Measurements from ENCODE around the gene TSPAN9. TPM values are rescaled to one million over a fixed set of nuclear protein-coding genes. Genes with fewer than 3 reads are reported as not detected.

TSPAN9 gene, protein sequence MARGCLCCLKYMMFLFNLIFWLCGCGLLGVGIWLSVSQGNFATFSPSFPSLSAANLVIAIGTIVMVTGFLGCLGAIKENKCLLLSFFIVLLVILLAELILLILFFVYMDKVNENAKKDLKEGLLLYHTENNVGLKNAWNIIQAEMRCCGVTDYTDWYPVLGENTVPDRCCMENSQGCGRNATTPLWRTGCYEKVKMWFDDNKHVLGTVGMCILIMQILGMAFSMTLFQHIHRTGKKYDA
- total RNA-seq (2021), result 8.9 and 9.6 TPM in 2 replicates
- percentile 40 among the genes with signal in this experiment for Bru-seq, nascent RNA
- percentile 42 among the genes with signal in this experiment for BruChase-seq, experiment 1, labeled RNA remaining after a 2-hour chase
- BruChase-seq, experiment 2, labeled RNA remaining after a 6-hour chase, result percentile 38 among the genes with signal in this experiment
- long read RNA-seq, full-length matches to known transcripts, result 2 of 4 reads
- long read RNA-seq, partial matches to known transcripts, result 0 of 4 reads
- long read RNA-seq, other reads (novel, unspliced or antisense), result 2 of 4 reads

DNA sequence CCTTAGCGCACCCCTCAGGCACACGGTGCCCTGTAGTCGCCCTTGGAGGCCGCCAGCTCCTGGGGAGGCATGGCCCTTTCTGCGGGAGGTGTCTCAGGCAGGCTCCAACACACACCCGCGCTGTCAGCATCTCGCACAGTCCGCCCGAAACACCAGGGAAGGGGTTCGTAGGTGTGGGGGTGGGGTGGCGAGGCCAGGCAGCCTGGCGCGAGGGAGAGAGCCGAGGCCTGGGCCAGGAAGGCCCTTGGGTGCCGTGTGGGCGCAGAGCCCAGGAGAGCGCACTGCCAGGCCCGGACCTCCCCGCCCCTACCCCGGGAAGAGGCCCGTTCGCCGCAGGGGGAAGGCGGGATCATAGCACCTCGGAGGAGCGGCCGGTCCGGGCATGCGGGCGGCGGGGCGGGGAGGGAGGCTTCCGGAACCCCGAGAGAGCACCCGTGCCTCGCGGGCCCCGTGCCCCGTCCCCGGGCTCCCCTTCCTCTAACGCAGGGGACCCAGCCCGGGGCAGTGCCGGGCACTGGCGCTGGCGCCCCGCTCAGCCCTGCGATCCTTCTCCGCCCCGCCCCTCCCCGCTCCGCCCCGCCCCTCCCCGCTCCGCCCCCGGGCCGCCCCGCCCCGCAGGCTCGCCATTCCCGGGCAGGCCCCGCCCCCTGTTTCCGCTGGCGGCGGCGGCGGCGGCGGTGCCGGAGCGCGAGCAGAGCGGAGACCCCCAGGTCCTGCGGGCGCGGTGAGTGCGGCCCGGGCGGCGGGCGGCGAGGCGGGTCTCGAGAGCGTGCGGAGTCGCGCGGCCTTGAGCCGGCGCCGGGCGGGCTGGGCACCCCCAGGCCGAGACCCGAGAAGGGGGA is at the start of gene TSPAN9:
Gene TSPAN9, plus strand, starts transcription at position 650 of the 842 bp plus-strand sequence. CDS start 123,815 bp downstream, outside the sequence.
- Histone ChIP-seq H2AFZ (peak within 1 kb of the TSS; percentile 83), H3K9me2 (ENCODE audit: insufficient read depth) (no peaks in the 10 kb centered on the region), H3K4me1 (replicated peaks; ENCODE audit: insufficient read depth) (peaks cover 6% of the 10 kb centered on the region), H3K4me2 (peak within 1 kb of the TSS; percentile 93), H3F3A (ENCODE audit: insufficient read depth, low read depth) (no peaks in the 10 kb centered on the region), H3K27me3 (ENCODE audit: insufficient read depth, low read depth) (no peaks in the 10 kb centered on the region), H4K20me1 (ENCODE audit: insufficient read depth) (no peaks in the 10 kb centered on the region), H3K79me2 (ENCODE audit: low read depth) (no peaks in the 10 kb centered on the region), H3K36me3 (ENCODE audit: low read depth) (no peaks in the 10 kb centered on the region), H3K27ac (no peak within 1 kb of the TSS), H3K9me3 (ENCODE audit: insufficient read depth, low read depth) (no peaks in the 10 kb centered on the region), H3K4me3 (peak within 1 kb of the TSS; percentile 62)
- ChIA-PET CTCF (interaction anchor here (1.0 kb wide), 1 partner anchor 223 kb away, joined by 3 read pairs; no protein-coding TSS in a partner anchor), POLR2A (ENCODE audit: unreplicated experiment) (no interaction called here)
- no TSS peak for BruUV-seq (replicated peaks)
- no peak for TF ChIP-seq EZH2 (IDR thresholded peaks at IDR 0.05; ENCODE audit: low read depth)
- TF ChIP-seq, protein P1, sequence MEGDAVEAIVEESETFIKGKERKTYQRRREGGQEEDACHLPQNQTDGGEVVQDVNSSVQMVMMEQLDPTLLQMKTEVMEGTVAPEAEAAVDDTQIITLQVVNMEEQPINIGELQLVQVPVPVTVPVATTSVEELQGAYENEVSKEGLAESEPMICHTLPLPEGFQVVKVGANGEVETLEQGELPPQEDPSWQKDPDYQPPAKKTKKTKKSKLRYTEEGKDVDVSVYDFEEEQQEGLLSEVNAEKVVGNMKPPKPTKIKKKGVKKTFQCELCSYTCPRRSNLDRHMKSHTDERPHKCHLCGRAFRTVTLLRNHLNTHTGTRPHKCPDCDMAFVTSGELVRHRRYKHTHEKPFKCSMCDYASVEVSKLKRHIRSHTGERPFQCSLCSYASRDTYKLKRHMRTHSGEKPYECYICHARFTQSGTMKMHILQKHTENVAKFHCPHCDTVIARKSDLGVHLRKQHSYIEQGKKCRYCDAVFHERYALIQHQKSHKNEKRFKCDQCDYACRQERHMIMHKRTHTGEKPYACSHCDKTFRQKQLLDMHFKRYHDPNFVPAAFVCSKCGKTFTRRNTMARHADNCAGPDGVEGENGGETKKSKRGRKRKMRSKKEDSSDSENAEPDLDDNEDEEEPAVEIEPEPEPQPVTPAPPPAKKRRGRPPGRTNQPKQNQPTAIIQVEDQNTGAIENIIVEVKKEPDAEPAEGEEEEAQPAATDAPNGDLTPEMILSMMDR (conservative IDR thresholded peaks at IDR 0.05), result no peak
- peak; percentile 35 to 84 for DNase-seq
- intact Hi-C loops (cut with micrococcal nuclease; ENCODE audit: unreplicated experiment), result loop anchor here (10.0 kb wide), 2 partner anchors 228 to 1198 kb away; partner anchors contain the start of gene CCND2

DNA sequence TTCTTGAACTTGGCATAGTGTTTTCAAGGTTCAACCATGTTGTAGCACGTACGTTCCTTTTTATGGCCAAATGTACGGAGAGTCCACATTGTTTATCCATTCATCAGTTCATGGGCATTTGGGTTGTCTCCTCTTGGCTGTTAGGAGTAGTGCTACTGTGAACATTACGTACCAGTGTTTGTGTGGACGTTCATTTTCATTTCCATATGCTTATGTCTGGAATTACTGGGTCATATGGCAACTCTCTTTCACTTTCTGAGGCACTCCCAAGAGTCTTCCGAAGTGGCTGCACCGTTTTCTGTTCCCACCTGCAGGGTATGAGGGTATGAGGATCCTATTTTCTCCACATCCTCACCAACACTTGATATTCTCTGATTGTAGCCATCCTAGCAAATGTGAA is 49.1 kb upstream of the TSPAN9 start:
- no peak overlapping the region for H3K4me2 ChIP-seq
- no peaks in the 10 kb centered on the region for H3K4me1 ChIP-seq (replicated peaks; ENCODE audit: insufficient read depth)
- intact Hi-C loops (cut with micrococcal nuclease; ENCODE audit: unreplicated experiment), result no loop called here
- no TSS peak for BruUV-seq (replicated peaks)
- TF ChIP-seq, protein P1 (conservative IDR thresholded peaks at IDR 0.05), result no peak
- no peak for TF ChIP-seq EZH2 (IDR thresholded peaks at IDR 0.05; ENCODE audit: low read depth)
- no peaks in the 10 kb centered on the region for H3F3A ChIP-seq (ENCODE audit: insufficient read depth, low read depth)
- DNase-seq, result no peak
- no peaks in the 10 kb centered on the region for H3K36me3 ChIP-seq (ENCODE audit: low read depth)
- H2AFZ ChIP-seq, result no peak overlapping the region
- ChIA-PET CTCF (no interaction called here), POLR2A (ENCODE audit: unreplicated experiment) (no interaction called here)
- no peak overlapping the region for H3K4me3 ChIP-seq
- no peak overlapping the region for H3K27ac ChIP-seq
- no peaks in the 10 kb centered on the region for H3K79me2 ChIP-seq (ENCODE audit: low read depth)
- no peaks in the 10 kb centered on the region for H3K9me2 ChIP-seq (ENCODE audit: insufficient read depth)
- no peaks in the 10 kb centered on the region for H3K9me3 ChIP-seq (ENCODE audit: insufficient read depth, low read depth)
- no peaks in the 10 kb centered on the region for H4K20me1 ChIP-seq (ENCODE audit: insufficient read depth)
- no peaks in the 10 kb centered on the region for H3K27me3 ChIP-seq (ENCODE audit: insufficient read depth, low read depth)

DNA sequence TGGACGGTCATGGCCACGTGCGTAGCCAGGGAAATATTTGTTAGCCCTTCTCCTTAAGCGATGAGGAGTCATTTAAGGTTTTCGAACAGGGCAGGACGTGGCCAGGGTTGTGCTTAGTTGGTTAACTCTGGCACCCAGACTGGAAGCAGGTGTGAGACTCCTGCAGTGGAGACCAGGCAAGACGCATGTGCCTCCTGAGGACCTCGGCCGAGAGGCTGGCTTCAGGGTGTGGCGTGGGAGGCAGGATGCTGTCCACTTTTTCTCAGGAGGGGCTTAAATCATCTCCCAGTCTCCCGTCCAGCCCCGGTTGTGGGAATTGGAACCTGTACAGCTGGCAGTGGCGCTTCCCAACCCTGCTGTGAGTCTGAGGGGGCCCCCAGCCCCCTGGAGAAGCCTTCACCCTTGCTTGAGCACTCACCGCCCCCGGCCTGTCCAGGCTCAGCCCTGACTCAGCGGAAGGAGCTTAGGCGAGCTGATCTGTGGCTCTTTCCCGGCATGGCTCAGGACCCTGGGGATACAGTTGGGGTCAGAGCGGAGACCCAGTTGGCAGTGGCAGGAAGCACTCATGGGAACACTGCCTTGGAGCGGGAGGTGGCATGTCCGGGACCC is 46.3 kb upstream of the TSPAN9 start:
- Histone ChIP-seq H3K4me3 (no peak overlapping the region), H3K9me2 (ENCODE audit: insufficient read depth) (no peaks in the 10 kb centered on the region), H4K20me1 (ENCODE audit: insufficient read depth) (0 out of 2 replicates have a peak, but pooled peaks cover 8% of the 10 kb centered on the region), H3K4me1 (replicated peaks; ENCODE audit: insufficient read depth) (no peaks in the 10 kb centered on the region), H3K79me2 (ENCODE audit: low read depth) (no peaks in the 10 kb centered on the region), H3K27ac (no peak overlapping the region), H3K4me2 (no peak overlapping the region), H3K36me3 (ENCODE audit: low read depth) (no peaks in the 10 kb centered on the region), H3F3A (ENCODE audit: insufficient read depth, low read depth) (no peaks in the 10 kb centered on the region), H3K27me3 (ENCODE audit: insufficient read depth, low read depth) (no peaks in the 10 kb centered on the region), H3K9me3 (ENCODE audit: insufficient read depth, low read depth) (no peaks in the 10 kb centered on the region), H2AFZ (no peak overlapping the region)
- no TSS peak for BruUV-seq (replicated peaks)
- ChIA-PET POLR2A (ENCODE audit: unreplicated experiment) (no interaction called here), CTCF (no interaction called here)
- TF ChIP-seq, protein P1 (conservative IDR thresholded peaks at IDR 0.05), result no peak
- no peak for TF ChIP-seq EZH2 (IDR thresholded peaks at IDR 0.05; ENCODE audit: low read depth)
- DNase-seq, result no peak
- intact Hi-C loops (cut with micrococcal nuclease; ENCODE audit: unreplicated experiment), result no loop called here
